Activated CD8-positive, alpha-beta T cell treated with anti-CD3 and anti-CD28 coated beads, Interleukin-2, amount 10 ng/mL, durations not matched to agents 7 days and 5 days (primary cell): Measurements from ENCODE around the gene TBRG4. TPM values are rescaled to one million over a fixed set of nuclear protein-coding genes. Genes with fewer than 3 reads are reported as not detected.

Experiments
- ATAC-seq: fragments of 150-1000 bp; cut with Tn5 transposase; one replicate; pipeline ENCODE4 v1.10.0; 2021; ENCODE audit warnings: moderate library complexity
- CTCF ChIA-PET: fragments of 350-600 bp; sonication (Branson Sonifier 250); formaldehyde crosslinking; loops from one replicate; lab custom pipeline; 2021; ENCODE audit warnings: antibody characterized with exemption; lab: Charles Lee
- POLR2A ChIA-PET: fragments of 350-600 bp; sonication (Branson Sonifier 250); formaldehyde crosslinking; loops from one replicate; lab custom pipeline; 2021; ENCODE audit warnings: antibody characterized with exemption; lab: Charles Lee
- DNase-seq: peaks from one replicate; pipeline ENCODE4 v3.0.0-alpha.2; 2020
- H3K27ac Mint-ChIP-seq: one replicate; pipeline ENCODE4 v1.8.0; 2021; ENCODE audit warnings: mild to moderate bottlenecking, mixed read lengths
- H3K27me3 Mint-ChIP-seq: one replicate; pipeline ENCODE4 v1.8.0; 2021; ENCODE audit warnings: low read depth, mixed read lengths
- H3K36me3 Mint-ChIP-seq: one replicate; pipeline ENCODE4 v1.8.0; 2021; ENCODE audit warnings: low read depth, mixed read lengths
- H3K4me1 Mint-ChIP-seq: one replicate; pipeline ENCODE4 v1.8.0; 2021; ENCODE audit warnings: low read depth, mixed read lengths
- H3K4me3 Mint-ChIP-seq: one replicate; pipeline ENCODE4 v1.8.0; 2021; ENCODE audit warnings: mild to moderate bottlenecking, mixed read lengths
- H3K9me3 Mint-ChIP-seq: one replicate; pipeline ENCODE4 v1.8.0; 2022; ENCODE audit warnings: mixed read lengths; ENCODE audit not compliant: insufficient read depth
- total RNA-seq, 2 experiments: library from RNA; stranded (reverse); gene quantifications; one replicate each; pipeline ENCODE4 v1.2.3, GENCODE V29; 2021

The TBRG4 gene
- total RNA-seq, 2 experiments from 2014 or later = 133 to 137 TPM

DNA sequence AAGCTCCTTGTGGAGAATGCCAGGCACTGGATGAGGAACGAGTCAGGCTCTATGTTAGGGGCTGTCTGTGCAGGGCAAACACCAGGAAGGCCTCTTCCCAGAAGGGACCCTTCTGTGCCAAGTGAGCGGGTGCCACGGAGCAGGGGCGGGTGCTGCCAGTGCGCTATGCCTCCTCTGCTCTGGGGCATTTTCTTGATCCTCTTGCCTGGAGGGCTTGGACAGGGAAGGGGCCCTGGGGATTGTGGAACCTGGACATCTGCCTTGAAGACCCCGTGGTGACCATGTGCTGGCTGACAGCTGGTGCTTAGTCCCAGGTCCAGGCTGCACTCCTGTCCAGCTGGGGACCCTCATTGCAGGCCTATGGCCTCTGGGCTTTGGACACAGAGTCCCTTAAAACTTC lies 15.4 kb upstream of the TBRG4 start:
- Mint-ChIP-seq H3K27me3 (no peaks in the 10 kb centered on the region), H3K4me1 (peaks cover 16% of the 10 kb centered on the region), H3K36me3 (no peaks in the 10 kb centered on the region), H3K9me3 (no peaks in the 10 kb centered on the region), H3K27ac (no peak overlapping the region), H3K4me3 (no peak overlapping the region)
- ChIA-PET CTCF (interaction anchor here (2.0 kb wide), 1 partner anchor 9 kb away, joined by 12 read pairs; no protein-coding TSS in a partner anchor), POLR2A (interaction anchor here (0.8 to 1.0 kb wide), 2 partner anchors 8 to 16 kb away, joined by 3 read pairs; partner anchors contain the start of gene TBRG4)
- ATAC-seq (no peak), DNase-seq (no peak)

- POLR2A ChIA-PET = no interaction called here
- Mint-ChIP-seq H3K4me3 (no peak overlapping the region), H3K27ac (peak overlapping the region; percentile 6), H3K9me3 (no peaks in the 10 kb centered on the region), H3K4me1 (peaks cover 16% of the 10 kb centered on the region), H3K36me3 (no peaks in the 10 kb centered on the region), H3K27me3 (no peaks in the 10 kb centered on the region)
- ATAC-seq (no peak), DNase-seq (no peak)
- CTCF ChIA-PET = interaction anchor here (1.4 kb wide), 1 partner anchor 10 kb away, joined by 6 read pairs; no protein-coding TSS in a partner anchor
Measured at GRCh38 chr7:45126201-45126600, 14.7 kb upstream of the TBRG4 start.

DNA sequence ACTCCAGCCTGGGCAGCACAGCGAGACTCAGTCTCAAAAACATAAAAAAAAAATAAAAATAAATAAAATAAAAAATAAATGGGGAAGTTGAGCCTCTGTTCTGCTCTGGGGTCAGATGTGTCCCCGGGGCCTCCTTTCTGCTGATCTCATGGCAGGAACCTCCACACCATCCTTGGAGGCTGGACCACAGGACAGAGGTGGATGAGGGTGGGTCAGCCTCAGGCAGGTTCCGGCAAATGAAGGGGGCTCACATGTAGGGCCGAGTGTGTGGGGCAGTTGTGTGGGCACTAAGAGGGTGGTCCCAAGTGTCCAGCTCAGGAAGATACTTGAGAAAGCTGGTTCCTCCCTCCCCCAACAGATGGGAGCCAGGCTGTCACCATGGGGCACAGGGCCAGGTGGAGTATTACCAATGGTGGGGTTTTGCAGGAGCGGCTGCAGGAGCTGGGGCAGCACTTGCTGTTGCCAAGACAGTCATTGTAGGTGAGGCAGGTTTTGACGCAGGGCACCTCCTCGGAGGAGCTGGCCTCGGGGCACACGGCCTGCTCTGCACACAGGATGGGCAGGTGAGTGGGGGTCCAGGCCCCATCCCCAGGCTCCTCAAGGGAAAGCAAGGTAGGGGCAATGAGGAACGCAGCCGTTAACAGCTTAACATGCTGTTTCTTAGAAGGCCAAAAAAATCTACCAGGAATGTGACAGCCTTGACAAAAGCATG lies 13.9 kb upstream of the TBRG4 start:
- ChIA-PET CTCF (interaction anchor here (0.8 to 1.4 kb wide), 2 partner anchors 10 to 11 kb away, joined by 3 to 6 read pairs; no protein-coding TSS in a partner anchor), POLR2A (interaction anchor here (0.6 to 1.0 kb wide), 2 partner anchors 15 to 76 kb away, joined by 3 read pairs; no protein-coding TSS in a partner anchor)
- ATAC-seq (no peak), DNase-seq (no peak)
- H3K27me3 Mint-ChIP-seq = no peaks in the 10 kb centered on the region
- H3K4me3 Mint-ChIP-seq = no peak overlapping the region
- no peaks in the 10 kb centered on the region for H3K36me3 Mint-ChIP-seq
- peak overlapping the region; percentile 16 for H3K27ac Mint-ChIP-seq
- H3K4me1 Mint-ChIP-seq = peaks cover 16% of the 10 kb centered on the region
- H3K9me3 Mint-ChIP-seq = no peaks in the 10 kb centered on the region

DNA sequence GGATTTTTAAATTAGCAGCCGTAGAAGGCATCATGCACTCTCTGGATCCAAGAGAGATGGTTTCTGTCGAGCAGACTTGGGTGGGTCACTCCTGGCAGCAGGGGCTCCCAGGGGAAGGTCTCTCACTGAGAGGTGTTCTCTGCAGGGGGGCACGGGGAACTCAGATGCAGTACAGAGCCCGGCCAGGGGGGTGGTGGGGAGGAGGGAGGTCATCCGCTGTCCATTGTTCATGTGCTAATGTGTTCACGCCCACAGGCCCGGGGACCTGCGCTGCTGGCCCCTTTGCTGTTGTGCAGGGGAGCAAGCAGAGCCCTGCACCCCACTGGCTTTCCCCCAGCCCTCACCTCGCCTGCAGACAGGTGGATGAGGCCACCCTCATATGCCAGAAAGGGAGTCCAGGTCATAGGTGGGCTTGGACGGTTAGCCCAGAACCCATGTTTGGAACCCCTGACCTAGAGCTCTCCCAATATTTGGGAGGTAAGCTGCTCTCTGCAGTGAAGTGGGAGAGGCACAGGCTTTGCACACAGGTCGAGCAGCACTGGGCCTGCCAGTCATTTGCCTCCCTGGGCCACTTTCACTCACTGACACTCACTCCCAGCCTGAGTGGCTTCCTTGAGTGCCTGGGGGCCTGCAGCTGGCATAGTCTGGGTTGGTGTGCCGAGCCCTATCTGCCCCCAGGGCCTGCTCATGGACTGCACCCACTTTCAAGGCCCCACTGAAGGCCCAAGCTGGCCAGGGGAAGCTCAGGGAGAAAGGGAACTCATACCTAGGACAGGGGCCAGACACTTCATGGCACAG lies 12.6 kb upstream of the TBRG4 start:
- Mint-ChIP-seq H3K4me3 (no peak overlapping the region), H3K4me1 (peaks cover 16% of the 10 kb centered on the region), H3K36me3 (no peaks in the 10 kb centered on the region), H3K9me3 (no peaks in the 10 kb centered on the region), H3K27me3 (no peaks in the 10 kb centered on the region), H3K27ac (peak overlapping the region; percentile 97)
- ATAC-seq = no peak
- ChIA-PET CTCF (interaction anchor here (0.8 to 2.7 kb wide), 3 partner anchors 9 to 11 kb away, joined by 3 to 24 read pairs (median 3); no protein-coding TSS in a partner anchor), POLR2A (interaction anchor here (0.9 to 1.3 kb wide), 4 partner anchors 11 to 276 kb away, joined by 3 to 11 read pairs (median 4); partner anchors contain the start of genes H2AZ2 and TBRG4)
- no peak for DNase-seq

DNA sequence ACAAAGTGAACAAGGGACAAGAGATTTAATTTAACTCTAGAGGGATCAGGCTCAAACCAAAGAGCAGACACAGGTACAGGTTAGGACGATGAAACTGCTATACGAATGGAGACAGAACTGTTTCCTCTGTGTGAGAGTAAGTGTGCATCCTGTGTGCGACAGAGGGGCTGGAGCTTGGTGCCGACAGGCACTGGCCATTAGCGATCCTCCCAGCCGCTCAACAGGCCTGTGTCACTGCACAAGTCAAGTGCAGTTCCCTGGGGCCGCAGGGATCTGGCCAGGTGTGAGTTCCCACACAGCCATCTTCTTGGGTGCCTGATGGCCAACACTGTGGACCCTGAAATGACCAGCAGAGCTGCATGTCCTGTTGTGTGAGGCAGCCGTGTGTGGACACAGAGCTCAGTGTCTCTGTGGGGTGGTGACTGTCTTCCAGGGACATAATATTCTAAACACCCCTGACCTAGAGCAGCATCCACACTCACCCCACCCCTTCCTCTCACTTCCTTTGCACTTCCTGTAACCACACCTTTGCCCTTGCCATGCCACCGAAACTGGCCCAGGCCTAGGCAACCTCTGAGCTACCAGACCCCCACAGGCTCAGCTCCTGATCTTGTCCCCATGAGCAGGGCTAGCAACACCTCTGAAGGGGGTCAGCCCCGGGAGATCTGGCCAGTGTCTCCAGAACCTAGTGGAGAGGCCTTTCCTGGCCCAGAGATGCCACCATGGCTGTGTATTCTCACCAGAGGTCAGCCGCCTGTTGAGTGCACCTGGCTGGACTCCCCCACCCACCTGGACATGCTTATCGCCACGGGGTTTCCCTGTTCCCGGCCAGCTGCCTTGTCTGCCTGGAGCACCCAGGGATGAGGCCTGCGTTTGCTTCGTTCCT lies 11.7 kb upstream of the TBRG4 start:
- ChIA-PET CTCF (interaction anchor here (1.0 to 2.7 kb wide), 3 partner anchors 8 to 150 kb away, joined by 3 to 24 read pairs (median 4); no protein-coding TSS in a partner anchor), POLR2A (interaction anchor here (0.7 to 1.3 kb wide), 4 partner anchors 12 to 646 kb away, joined by 3 to 11 read pairs (median 4); partner anchors contain the start of genes H2AZ2 and TBRG4)
- no peaks in the 10 kb centered on the region for H3K36me3 Mint-ChIP-seq
- peak overlapping the region; percentile 97 for H3K27ac Mint-ChIP-seq
- H3K9me3 Mint-ChIP-seq = no peaks in the 10 kb centered on the region
- peaks cover 22% of the 10 kb centered on the region for H3K4me1 Mint-ChIP-seq
- DNase-seq (peak; percentile 37), ATAC-seq (peak; percentile 59)
- peak overlapping the region; percentile 54 for H3K4me3 Mint-ChIP-seq
- H3K27me3 Mint-ChIP-seq = no peaks in the 10 kb centered on the region

DNA sequence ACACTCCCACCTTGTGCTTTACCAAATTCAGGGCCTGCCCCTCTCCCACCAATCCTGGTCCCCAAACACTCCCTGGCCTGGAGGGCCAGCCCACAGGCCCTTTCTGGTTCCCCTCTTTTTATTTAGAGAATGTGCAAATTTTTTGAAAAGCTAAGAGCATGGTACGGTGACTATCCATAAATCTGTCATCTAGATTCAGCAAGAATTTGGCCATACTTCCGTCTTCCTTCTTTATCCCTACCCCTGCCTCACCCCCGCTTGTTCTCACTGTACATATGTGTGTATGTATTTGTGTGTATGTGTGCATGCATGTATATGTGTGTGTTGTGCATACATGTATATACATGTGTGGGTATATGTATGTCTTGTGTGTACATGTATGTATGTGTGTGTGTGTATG lies 8.1 kb upstream of the TBRG4 start:
- H3K4me3 Mint-ChIP-seq = no peak overlapping the region
- ChIA-PET POLR2A (interaction anchor here (0.6 kb wide), 1 partner anchor 9 kb away, joined by 3 read pairs; no protein-coding TSS in a partner anchor), CTCF (interaction anchor here (7.9 kb wide), 1 partner anchor 17 kb away, joined by 38 read pairs; no protein-coding TSS in a partner anchor)
- H3K27me3 Mint-ChIP-seq = peaks cover 8% of the 10 kb centered on the region
- DNase-seq = no peak
- no peaks in the 10 kb centered on the region for H3K9me3 Mint-ChIP-seq
- H3K4me1 Mint-ChIP-seq = peaks cover 22% of the 10 kb centered on the region
- H3K27ac Mint-ChIP-seq = no peak overlapping the region
- no peak for ATAC-seq
- H3K36me3 Mint-ChIP-seq = no peaks in the 10 kb centered on the region

DNA sequence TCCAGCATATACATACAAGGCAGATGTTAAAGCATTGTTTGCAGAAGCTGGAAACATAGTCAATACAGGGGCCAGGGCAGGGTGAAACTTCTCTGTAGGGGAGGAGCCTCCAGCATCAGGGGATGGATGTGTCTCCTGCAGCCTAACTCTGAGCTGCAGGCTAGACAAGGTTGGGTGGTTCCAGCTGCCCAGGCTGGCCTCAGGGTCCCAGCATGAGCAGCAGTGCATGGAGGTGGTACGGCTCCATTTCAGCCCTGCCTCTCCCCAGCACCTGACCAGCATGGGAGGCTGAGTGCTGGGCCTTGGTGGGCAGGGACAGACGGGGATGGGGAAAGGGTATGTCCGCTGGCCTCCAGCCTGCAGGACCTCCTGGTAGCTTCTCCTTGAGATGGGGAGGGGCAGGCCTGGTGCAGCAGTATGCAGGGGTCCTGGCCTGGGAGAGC lies 7.4 kb upstream of the TBRG4 start:
- POLR2A ChIA-PET = interaction anchor here (0.6 to 0.8 kb wide), 2 partner anchors 8 to 17 kb away, joined by 3 read pairs; no protein-coding TSS in a partner anchor
- H3K27ac Mint-ChIP-seq = no peak overlapping the region

DNA sequence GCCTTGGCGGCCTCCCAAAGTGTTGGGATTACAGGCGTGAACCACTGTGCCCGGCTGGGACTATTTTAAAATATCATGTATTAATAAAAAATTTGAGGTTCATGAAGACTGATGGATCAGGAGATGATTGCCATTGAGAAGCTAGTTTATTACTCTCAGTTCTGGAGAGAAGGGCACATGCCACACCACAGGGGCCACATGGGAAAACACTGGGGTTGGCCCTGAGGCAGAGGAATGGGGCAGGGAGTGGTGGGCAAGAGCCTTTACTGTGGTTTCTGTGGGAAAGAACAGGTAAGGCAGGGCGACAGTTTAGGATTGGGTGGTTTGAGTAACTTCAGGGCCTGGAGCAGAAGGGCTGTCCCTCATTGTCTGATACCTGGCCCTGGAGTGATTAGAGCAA lies 6.8 kb upstream of the TBRG4 start:
- no peaks in the 10 kb centered on the region for H3K36me3 Mint-ChIP-seq
- H3K27me3 Mint-ChIP-seq = peaks cover 16% of the 10 kb centered on the region
- no peaks in the 10 kb centered on the region for H3K9me3 Mint-ChIP-seq
- peaks cover 15% of the 10 kb centered on the region for H3K4me1 Mint-ChIP-seq
- ChIA-PET POLR2A (interaction anchor here (0.6 kb wide), 1 partner anchor 9 kb away, joined by 3 read pairs; no protein-coding TSS in a partner anchor), CTCF (interaction anchor here (1.2 to 7.9 kb wide), 2 partner anchors 18 to 83 kb away, joined by 3 to 38 read pairs; no protein-coding TSS in a partner anchor)
- no peak for ATAC-seq
- H3K27ac Mint-ChIP-seq = no peak overlapping the region
- DNase-seq = no peak
- H3K4me3 Mint-ChIP-seq = no peak overlapping the region

More for the DNA sequence above, 7.4 kb upstream of the TBRG4 start:
- Mint-ChIP-seq H3K4me3 (no peak overlapping the region), H3K9me3 (no peaks in the 10 kb centered on the region), H3K27me3 (peaks cover 14% of the 10 kb centered on the region), H3K36me3 (no peaks in the 10 kb centered on the region), H3K4me1 (peaks cover 21% of the 10 kb centered on the region)
- ATAC-seq (no peak), DNase-seq (no peak)
- CTCF ChIA-PET = interaction anchor here (1.2 to 7.9 kb wide), 2 partner anchors 18 to 83 kb away, joined by 3 to 38 read pairs; no protein-coding TSS in a partner anchor

DNA sequence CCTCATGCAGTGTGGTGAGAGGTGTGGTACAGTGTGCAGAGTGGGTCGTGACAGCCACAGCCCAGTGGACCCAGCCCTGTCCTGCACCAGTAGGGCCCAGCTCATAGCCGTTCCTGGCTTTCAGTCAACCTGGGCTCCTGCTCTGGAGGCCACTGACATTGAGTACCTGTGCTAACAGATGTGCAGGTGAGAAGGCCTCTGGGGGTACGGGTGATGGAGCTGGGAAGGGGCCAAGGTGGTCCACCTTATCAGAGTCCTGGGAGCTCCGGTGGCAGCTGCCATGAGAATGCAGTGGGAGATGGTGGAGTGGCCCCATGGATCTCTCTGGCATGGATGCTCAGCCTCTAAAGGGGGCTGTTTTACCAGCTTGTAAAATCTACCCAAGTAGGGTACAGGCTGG lies 6.1 kb upstream of the TBRG4 start:
- peaks cover 1% of the 10 kb centered on the region for H3K36me3 Mint-ChIP-seq
- no peak overlapping the region for H3K27ac Mint-ChIP-seq
- POLR2A ChIA-PET = no interaction called here
- no peak overlapping the region for H3K4me3 Mint-ChIP-seq
- DNase-seq = no peak
- no peak for ATAC-seq
- CTCF ChIA-PET = interaction anchor here (7.9 kb wide), 1 partner anchor 19 kb away, joined by 38 read pairs; no protein-coding TSS in a partner anchor
- peaks cover 16% of the 10 kb centered on the region for H3K27me3 Mint-ChIP-seq
- H3K4me1 Mint-ChIP-seq = peaks cover 13% of the 10 kb centered on the region
- H3K9me3 Mint-ChIP-seq = no peaks in the 10 kb centered on the region

DNA sequence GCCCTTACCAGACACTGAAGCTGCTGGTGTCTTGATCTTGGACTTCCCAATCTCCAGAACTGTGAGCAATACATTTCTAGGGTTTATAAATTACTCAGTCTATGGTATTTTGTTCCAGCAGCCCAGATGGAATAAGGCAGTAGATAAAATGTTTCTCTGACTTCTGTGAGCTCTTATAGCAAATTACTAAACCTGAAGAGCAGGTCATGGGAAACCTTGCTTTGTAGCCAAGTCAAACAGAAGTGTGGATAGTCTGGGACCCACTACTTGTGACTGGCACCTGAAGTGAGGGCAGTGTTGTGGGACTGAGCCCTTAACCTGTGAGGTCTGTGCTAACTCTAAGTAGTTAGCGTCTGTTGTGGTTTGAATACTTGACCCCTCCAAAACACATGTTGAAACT lies 4.6 kb upstream of the TBRG4 start:
- Mint-ChIP-seq H3K27me3 (peaks cover 16% of the 10 kb centered on the region), H3K9me3 (no peaks in the 10 kb centered on the region)
- POLR2A ChIA-PET = no interaction called here

More for the DNA sequence above, 4.6 kb upstream of the TBRG4 start:
- no peak overlapping the region for H3K27ac Mint-ChIP-seq
- peaks cover 5% of the 10 kb centered on the region for H3K36me3 Mint-ChIP-seq
- peaks cover 17% of the 10 kb centered on the region for H3K4me1 Mint-ChIP-seq
- DNase-seq = no peak
- CTCF ChIA-PET = interaction anchor here (1.2 to 7.9 kb wide), 2 partner anchors 9 to 21 kb away, joined by 3 to 38 read pairs; no protein-coding TSS in a partner anchor
- ATAC-seq = no peak
- no peak overlapping the region for H3K4me3 Mint-ChIP-seq
